Smooth muscle cell (in vitro differentiated cells): ENCODE measurements around the gene HDAC7. TPM values are rescaled to one million over a fixed set of nuclear protein-coding genes. Genes with fewer than 3 reads are reported as not detected.

Source experiments
- DNase-seq: peaks from one replicate; lab custom pipeline; 2025; ENCODE audit not compliant: unreplicated experiment; lab: John Stamatoyannopoulos, UW
- H2AFZ ChIP-seq: fragments of 200-600 bp; sonication (generic); 2 replicates; pipeline ENCODE4 v1.6.0; 2016; ENCODE audit warnings: antibody characterized with exemption, low read depth, mild to moderate bottlenecking
- H3F3A ChIP-seq: fragments of 200-600 bp; sonication (generic); 2 replicates; pipeline ENCODE4 v1.6.0; 2017; ENCODE audit warnings: antibody characterized with exemption, low read depth
- H3K27ac ChIP-seq: fragments of 200-600 bp; sonication (generic); 2 replicates; pipeline ENCODE4 v1.5.1; 2016; ENCODE audit warnings: low read depth, mild to moderate bottlenecking
- H3K27me3 ChIP-seq: fragments of 200-600 bp; sonication (generic); 2 replicates; pipeline ENCODE4 v1.6.1; 2016; ENCODE audit warnings: low read depth, mild to moderate bottlenecking
- H3K36me3 ChIP-seq: fragments of 200-600 bp; sonication (generic); 2 replicates; pipeline ENCODE4 v1.5.1; 2016; ENCODE audit warnings: low read depth
- H3K4me1 ChIP-seq: fragments of 200-600 bp; sonication (generic); 2 replicates; pipeline ENCODE4 v1.5.1; 2016; ENCODE audit warnings: low read depth
- H3K4me2 ChIP-seq: fragments of 200-600 bp; sonication (generic); 2 replicates; pipeline ENCODE4 v1.6.0; 2016; ENCODE audit warnings: mild to moderate bottlenecking
- H3K4me3 ChIP-seq: fragments of 200-600 bp; sonication (generic); 2 replicates; pipeline ENCODE4 v1.5.1; 2016; ENCODE audit warnings: mild to moderate bottlenecking
- H3K79me2 ChIP-seq: fragments of 200-600 bp; sonication (generic); 2 replicates; pipeline ENCODE4 v1.6.0; 2016; ENCODE audit warnings: low read depth, mild to moderate bottlenecking
- H3K9ac ChIP-seq: fragments of 200-600 bp; sonication (generic); 2 replicates; pipeline ENCODE4 v1.6.0; 2016; ENCODE audit warnings: low read depth
- H3K9me3 ChIP-seq: fragments of 200-600 bp; sonication (generic); replicated peaks from 2 replicates; pipeline ENCODE4 v1.5.1; 2016; ENCODE audit warnings: low read depth
- H4K20me1 ChIP-seq: fragments of 200-600 bp; sonication (generic); 2 replicates; pipeline ENCODE4 v1.6.0; 2016; ENCODE audit warnings: low read depth
- CTCF ChIP-seq: fragments of 200-600 bp; sonication (generic); IDR thresholded peaks from 2 replicates; pipeline ENCODE4 v1.5.1; 2017; ENCODE audit warnings: borderline replicate concordance, mild to moderate bottlenecking, antibody characterized with exemption; ENCODE audit not compliant: insufficient read depth, poor library complexity, severe bottlenecking
- WGBS: methylation state at CpG from one replicate; pipeline ENCODE4 v1.1.7; 2016; ENCODE audit warnings: low lambda C conversion rate; 5-methylcytosine and 5-hydroxymethylcytosine counted together
- polyA plus RNA-seq: library from polyadenylated mRNA; unstranded; fragments of >200 nt; fragmentation: Nextera tagmentation; extraction: Ambion mirVana; gene quantifications from 2 replicates; pipeline ENCODE4 v1.2.1, GENCODE V29; 2016
- total RNA-seq: library from RNA; depleted of rRNA; stranded (reverse); fragments of >200 nt; gene quantifications from 2 replicates; pipeline ENCODE4 v1.2.3, GENCODE V29; 2014

The HDAC7 gene
- total and polyA plus RNA-seq, 2 experiments from 2014 or later = 24.1 to 32.4 TPM

DNA sequence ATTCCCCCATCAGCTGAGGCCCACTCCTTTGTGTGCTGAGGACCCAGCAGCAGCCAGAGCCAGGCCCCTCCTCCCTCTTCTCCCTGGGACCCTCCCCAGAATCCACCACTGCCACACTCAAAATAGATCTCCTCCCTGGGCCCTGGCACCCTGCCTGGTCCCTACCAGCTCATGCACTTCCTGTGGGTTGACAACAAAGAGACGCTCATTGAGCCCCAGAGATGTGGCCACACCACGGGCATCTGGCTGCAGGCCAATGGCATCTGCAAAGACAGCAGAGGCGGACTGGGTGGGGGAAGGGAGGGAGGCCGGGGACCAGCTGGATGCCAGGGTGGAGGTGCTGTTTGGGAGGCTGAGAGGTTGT lies 78.4 kb downstream of the HDAC7 start:
- DNase-seq = peak; percentile 32
- no peak for TF ChIP-seq CTCF
- no peaks in the 10 kb centered on the region for H3K79me2 ChIP-seq
- no peaks in the 10 kb centered on the region for H3K36me3 ChIP-seq
- no peak overlapping the region for H3K27ac ChIP-seq
- no peak overlapping the region for H2AFZ ChIP-seq
- H3K4me1 ChIP-seq = peaks cover 12% of the 10 kb centered on the region
- H4K20me1 ChIP-seq = no peaks in the 10 kb centered on the region
- no peaks in the 10 kb centered on the region for H3K9me3 ChIP-seq
- no peaks in the 10 kb centered on the region for H3K27me3 ChIP-seq
- H3K4me2 ChIP-seq = peak overlapping the region; percentile 31
- WGBS = 23% methylated on average over 4 of the region's 4 CpGs
- no peaks in the 10 kb centered on the region for H3F3A ChIP-seq
- H3K4me3 ChIP-seq = no peak overlapping the region
- H3K9ac ChIP-seq = no peak overlapping the region

DNA sequence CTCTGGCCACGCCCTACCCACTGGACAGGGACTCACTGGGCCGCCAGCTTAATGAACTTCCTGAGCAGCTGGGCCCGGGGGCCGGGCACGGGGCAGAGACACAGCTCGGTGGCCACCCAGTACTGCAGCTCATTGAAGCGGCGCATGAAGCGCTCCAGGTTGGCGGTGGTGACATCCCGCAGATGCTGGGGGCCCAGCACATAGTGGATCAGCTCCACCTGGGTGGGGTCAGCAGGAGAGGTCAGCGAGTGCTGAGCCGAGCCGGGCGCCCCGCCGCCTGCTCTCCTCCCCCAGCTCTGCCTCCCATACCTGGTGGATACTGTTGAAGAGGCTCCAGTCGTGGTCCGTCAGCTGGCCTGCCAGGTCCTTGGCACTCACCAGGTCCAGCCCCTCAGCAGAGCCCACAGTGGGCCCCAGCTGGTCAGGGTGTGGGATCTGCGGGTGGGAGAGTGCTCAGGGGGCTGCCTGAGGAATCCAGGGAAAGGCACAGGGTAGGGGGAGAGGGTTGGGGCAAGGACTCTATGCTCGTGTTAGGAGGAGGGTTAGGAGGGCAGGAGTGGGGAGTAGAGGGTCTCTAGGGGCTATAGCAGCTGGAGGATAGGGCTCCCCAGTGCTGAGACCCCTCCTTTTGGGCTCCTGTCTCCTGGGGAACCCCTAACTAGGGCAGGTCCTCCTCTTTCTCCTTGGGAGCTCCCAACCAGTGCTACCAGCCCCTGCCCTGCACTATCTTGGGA lies 78.9 kb downstream of the HDAC7 start:
- H3F3A ChIP-seq = no peaks in the 10 kb centered on the region
- no peaks in the 10 kb centered on the region for H3K79me2 ChIP-seq
- no peaks in the 10 kb centered on the region for H3K9me3 ChIP-seq
- H2AFZ ChIP-seq = no peak overlapping the region
- no peaks in the 10 kb centered on the region for H3K27me3 ChIP-seq
- H3K36me3 ChIP-seq = no peaks in the 10 kb centered on the region
- peaks cover 12% of the 10 kb centered on the region for H3K4me1 ChIP-seq
- H3K4me2 ChIP-seq = peak overlapping the region; percentile 31
- H3K27ac ChIP-seq = no peak overlapping the region
- no peak overlapping the region for H3K4me3 ChIP-seq
- H4K20me1 ChIP-seq = no peaks in the 10 kb centered on the region
- DNase-seq = no peak
- TF ChIP-seq CTCF = no peak
- 92% methylated on average over 19 of the region's 21 CpGs for WGBS
- no peak overlapping the region for H3K9ac ChIP-seq

GRCh38 chr12:47739979-47740378 lies 79.7 kb downstream of the HDAC7 start:
- no peak overlapping the region for H3K4me3 ChIP-seq

More at GRCh38 chr12:47739979-47740378, 79.7 kb downstream of the HDAC7 start:
- H4K20me1 ChIP-seq = no peaks in the 10 kb centered on the region
- WGBS = 85% methylated on average over 12 of the region's 12 CpGs
- peaks cover 17% of the 10 kb centered on the region for H3K4me1 ChIP-seq
- no peak overlapping the region for H3K27ac ChIP-seq
- no peaks in the 10 kb centered on the region for H3F3A ChIP-seq
- no peak overlapping the region for H3K4me2 ChIP-seq
- H3K9ac ChIP-seq = no peak overlapping the region
- H3K36me3 ChIP-seq = no peaks in the 10 kb centered on the region
- no peaks in the 10 kb centered on the region for H3K27me3 ChIP-seq
- H2AFZ ChIP-seq = no peak overlapping the region
- no peaks in the 10 kb centered on the region for H3K79me2 ChIP-seq
- DNase-seq = no peak
- no peaks in the 10 kb centered on the region for H3K9me3 ChIP-seq
- no peak for TF ChIP-seq CTCF
